ENCODE data around the gene TACR2.

Gene TACR2

DNA sequence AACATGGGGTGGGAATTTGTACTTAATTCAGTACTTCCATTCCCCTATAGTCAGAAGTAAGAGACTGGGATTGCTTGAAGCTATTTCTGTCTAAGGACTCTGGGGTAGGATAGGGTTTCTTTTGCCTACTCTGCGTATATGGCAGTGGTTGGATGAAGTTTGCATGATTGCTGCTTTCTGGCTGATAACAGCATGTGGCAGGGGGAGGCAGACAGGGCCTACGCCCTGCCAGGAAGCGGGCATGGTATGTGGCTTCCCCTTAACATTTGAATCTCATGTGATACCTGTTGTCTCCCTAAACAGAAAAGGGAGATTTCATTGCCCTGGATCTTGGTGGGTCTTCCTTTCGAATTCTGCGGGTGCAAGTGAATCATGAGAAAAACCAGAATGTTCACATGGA is 57.1 kb downstream of the TACR2 start:
- peak; percentile 86 for DNase-seq (ENCODE audit: low read depth, low spot score)
- H3K4me3 ChIP-seq (ENCODE audit: low read length) = 0 out of 2 replicates have a peak overlapping the region, but pooled peaks have one; percentile 5

DNA sequence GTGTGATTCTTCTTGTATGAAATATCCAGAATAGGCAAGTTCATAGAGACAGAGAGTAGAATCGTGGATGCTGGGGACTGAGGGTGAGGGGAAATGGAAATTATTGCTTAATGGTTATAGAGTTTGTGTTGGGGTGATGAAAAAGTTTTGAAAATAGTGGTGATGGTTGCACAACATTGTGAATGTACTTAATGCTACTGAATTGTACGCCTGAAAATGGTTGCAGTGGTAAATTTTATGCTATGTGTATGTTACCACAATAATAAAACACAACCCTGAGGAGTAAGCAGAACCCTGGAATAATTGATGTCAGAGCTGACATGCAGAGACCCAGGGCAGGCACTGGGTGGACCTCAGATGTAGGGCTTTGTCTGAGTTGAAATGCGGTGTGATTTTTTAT is 57.6 kb downstream of the TACR2 start:
- no peak for DNase-seq (ENCODE audit: low read depth, low spot score)
- 0 out of 2 replicates have a peak overlapping the region, but pooled peaks have one; percentile 5 for H3K4me3 ChIP-seq (ENCODE audit: low read length)

DNA sequence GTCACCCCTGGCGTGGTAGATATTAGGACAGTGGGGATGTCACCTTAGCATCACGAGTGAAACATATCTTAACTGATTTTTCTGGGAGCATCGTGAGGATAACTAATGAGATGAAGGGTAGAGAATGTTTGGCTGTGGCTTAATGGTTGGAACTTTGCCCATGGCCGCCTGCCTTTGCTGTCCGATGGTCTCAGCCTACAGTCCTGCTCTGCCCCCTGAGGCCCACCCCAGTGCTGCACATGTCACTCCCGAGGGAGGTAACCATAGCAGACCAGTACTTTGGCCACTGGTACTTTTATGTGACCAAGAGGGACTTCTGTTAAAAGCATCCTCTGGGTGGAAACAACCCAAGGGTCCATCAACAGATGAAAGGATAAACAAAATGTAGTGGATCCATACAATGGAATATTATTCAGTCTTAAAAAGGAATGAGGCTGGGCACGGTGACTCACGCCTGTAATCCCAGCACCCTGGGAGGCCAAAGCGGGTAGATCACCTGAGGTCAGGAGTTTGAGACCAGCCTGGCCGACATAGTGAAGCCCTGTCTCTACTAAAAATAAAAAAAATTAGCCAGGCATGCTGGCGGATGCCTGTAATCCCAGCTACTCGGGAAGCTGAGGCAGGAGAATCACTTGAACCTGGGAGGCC is 58.4 kb downstream of the TACR2 start:
- H3K4me3 ChIP-seq (ENCODE audit: low read length) = no peak overlapping the region
- DNase-seq (ENCODE audit: low read depth, low spot score) = no peak

DNA sequence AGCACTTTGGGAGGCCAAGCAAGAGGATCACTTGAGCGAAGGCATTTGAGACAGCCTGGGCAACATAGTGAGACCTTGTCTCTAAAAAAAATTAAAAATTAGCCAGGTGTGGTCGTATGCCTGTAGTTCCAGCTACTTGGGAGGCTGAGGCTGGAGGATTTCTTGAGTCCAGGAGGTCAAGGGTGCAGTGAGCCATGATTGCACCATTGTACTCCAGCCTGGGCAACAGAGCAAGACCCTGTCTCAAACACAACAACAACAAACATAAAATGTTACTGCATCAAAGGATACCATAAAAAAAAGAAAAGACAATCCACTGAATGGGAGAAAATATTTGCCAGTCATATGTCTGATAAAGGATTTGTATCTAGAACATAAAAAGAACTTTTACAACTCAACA is 60.5 kb downstream of the TACR2 start:
- no peak for DNase-seq (ENCODE audit: low read depth, low spot score)
- H3K4me3 ChIP-seq (ENCODE audit: low read length) = no peak overlapping the region

DNA sequence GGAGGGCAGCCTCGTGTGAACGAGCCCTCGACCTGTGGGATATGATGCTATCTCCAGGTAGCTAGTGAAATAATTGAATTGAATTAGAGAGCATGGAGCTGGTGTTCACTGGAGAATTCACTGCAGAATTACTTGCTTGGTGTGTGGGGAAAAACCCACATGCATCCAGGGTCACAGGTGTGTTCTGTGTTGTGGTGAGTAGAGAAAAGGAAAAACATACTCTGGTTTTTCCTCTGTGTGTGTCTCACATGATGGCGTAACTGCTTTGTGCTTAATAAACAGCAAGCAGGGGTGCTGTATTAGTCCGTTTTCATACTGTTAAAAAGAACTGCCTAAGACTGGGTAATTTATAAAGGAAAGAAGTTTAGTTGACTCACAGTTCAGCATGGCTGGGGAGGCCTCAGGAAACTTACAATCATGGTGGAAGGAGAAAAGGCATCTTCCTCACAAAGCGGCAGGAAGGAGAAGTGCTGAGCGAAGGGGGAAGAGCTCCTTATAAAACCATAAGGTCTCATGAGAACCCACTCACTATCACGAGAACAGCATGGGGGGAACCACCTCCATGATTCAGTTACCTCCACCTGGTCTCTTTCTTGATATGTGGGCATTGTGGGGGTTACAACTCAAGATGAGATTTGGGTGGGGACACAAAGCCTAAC is 62.6 kb downstream of the TACR2 start:
- peak; percentile 85 for DNase-seq (ENCODE audit: low read depth, low spot score)
- H3K4me3 ChIP-seq (ENCODE audit: low read length) = no peak overlapping the region

Data from Jurkat, Clone E6-1 (cell line).